ENCODE measurements around the gene SERPINA3. TPM values are rescaled to one million over a fixed set of nuclear protein-coding genes. Genes with fewer than 3 reads are reported as not detected.

SERPINA3 gene
- total RNA-seq, 1 experiment from 2014 or later = not detected

DNA sequence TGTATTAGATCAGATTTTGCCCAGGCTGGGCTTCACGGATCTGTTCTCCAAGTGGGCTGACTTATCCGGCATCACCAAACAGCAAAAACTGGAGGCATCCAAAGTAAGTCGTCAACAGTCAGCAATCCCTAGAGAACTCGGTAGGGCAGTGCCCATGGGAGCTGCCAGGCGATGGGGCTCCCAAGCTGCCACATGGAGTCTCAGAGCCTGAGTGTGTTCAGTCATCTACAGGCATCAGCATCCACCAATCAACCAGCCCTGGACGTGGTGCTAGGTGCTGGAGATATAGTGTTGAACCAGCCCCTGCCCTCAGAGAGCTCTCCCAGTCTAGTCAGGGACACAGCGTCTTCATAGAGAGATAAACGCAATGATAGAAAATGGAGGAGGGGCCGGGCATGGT lies 44.0 kb upstream of the SERPINA3 start:
- H3K36me3 ChIP-seq (ENCODE audit: low read depth, low read length) = no peaks in the 10 kb centered on the region
- H3K27ac ChIP-seq (ENCODE audit: low read length) = no peak overlapping the region
- no peak overlapping the region for H3K4me3 ChIP-seq (ENCODE audit: low read length)
- no peak for TF ChIP-seq EZH2 (IDR thresholded peaks at IDR 0.05; ENCODE audit: low read length, unreplicated experiment)
- no peak for TF ChIP-seq EZH2phosphoT487 (IDR thresholded peaks at IDR 0.05; ENCODE audit: borderline replicate concordance, low read length)
- TF ChIP-seq, protein P1, sequence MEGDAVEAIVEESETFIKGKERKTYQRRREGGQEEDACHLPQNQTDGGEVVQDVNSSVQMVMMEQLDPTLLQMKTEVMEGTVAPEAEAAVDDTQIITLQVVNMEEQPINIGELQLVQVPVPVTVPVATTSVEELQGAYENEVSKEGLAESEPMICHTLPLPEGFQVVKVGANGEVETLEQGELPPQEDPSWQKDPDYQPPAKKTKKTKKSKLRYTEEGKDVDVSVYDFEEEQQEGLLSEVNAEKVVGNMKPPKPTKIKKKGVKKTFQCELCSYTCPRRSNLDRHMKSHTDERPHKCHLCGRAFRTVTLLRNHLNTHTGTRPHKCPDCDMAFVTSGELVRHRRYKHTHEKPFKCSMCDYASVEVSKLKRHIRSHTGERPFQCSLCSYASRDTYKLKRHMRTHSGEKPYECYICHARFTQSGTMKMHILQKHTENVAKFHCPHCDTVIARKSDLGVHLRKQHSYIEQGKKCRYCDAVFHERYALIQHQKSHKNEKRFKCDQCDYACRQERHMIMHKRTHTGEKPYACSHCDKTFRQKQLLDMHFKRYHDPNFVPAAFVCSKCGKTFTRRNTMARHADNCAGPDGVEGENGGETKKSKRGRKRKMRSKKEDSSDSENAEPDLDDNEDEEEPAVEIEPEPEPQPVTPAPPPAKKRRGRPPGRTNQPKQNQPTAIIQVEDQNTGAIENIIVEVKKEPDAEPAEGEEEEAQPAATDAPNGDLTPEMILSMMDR (conservative IDR thresholded peaks at IDR 0.05; ENCODE audit: low read depth, low read length) = no peak
- no peak overlapping the region for H3K9ac ChIP-seq (ENCODE audit: low read length)
- H2AFZ ChIP-seq (ENCODE audit: low read length) = no peak overlapping the region
- no peaks in the 10 kb centered on the region for H4K20me1 ChIP-seq (ENCODE audit: low read length)
- no peak for DNase-seq
- H3K27me3 ChIP-seq (ENCODE audit: low read length) = no peaks in the 10 kb centered on the region
- intact Hi-C loops (cut with micrococcal nuclease) = no loop called here
- H3K4me2 ChIP-seq (ENCODE audit: low read length) = no peak overlapping the region
- no peaks in the 10 kb centered on the region for H3K9me2 ChIP-seq (replicated peaks; ENCODE audit: low read length)
- H3F3A ChIP-seq (ENCODE audit: low read length, unreplicated experiment) = no peaks in the 10 kb centered on the region
- BruUV-seq (replicated peaks) = no TSS peak
- ChIA-PET CTCF (no interaction called here), POLR2A (ENCODE audit: unreplicated experiment) (no interaction called here)
- H3K79me2 ChIP-seq (ENCODE audit: low read length) = no peaks in the 10 kb centered on the region
- no peak for ATAC-seq
- no peaks in the 10 kb centered on the region for H3K9me3 ChIP-seq (ENCODE audit: low read length)
- H3K4me1 ChIP-seq (ENCODE audit: insufficient read depth, low read length) = no peaks in the 10 kb centered on the region

DNA sequence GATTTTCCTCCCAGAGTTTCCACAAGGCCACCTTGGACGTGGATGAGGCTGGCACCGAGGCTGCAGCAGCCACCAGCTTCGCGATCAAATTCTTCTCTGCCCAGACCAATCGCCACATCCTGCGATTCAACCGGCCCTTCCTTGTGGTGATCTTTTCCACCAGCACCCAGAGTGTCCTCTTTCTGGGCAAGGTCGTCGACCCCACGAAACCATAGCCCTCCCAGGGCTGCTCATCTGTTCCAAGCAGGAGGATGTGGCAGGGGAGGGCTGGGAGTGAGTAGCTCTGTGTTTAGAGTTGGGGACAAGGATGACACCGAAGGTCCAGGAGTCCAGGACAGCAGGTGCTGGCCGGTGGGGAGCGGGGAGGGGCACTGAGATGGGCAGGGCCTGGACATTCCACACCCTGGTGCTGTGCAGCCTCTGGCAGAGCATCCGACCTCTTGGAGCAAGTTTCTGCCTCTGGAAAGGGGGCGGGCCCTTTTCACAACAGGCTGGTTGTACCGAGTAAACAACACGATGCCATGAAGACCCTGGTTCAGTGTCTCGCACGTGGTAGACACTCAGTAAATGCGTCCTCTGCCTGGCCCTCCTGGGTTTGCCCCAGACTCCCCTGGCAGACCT lies 42.7 kb upstream of the SERPINA3 start:
- Histone ChIP-seq H3K4me3 (ENCODE audit: low read length) (no peak overlapping the region), H2AFZ (ENCODE audit: low read length) (no peak overlapping the region), H3K36me3 (ENCODE audit: low read depth, low read length) (no peaks in the 10 kb centered on the region), H3K79me2 (ENCODE audit: low read length) (no peaks in the 10 kb centered on the region), H3K9ac (ENCODE audit: low read length) (no peak overlapping the region), H3K27ac (ENCODE audit: low read length) (no peak overlapping the region), H3F3A (ENCODE audit: low read length, unreplicated experiment) (no peaks in the 10 kb centered on the region), H3K9me3 (ENCODE audit: low read length) (no peaks in the 10 kb centered on the region), H4K20me1 (ENCODE audit: low read length) (no peaks in the 10 kb centered on the region), H3K9me2 (replicated peaks; ENCODE audit: low read length) (no peaks in the 10 kb centered on the region), H3K27me3 (ENCODE audit: low read length) (no peaks in the 10 kb centered on the region), H3K4me2 (ENCODE audit: low read length) (no peak overlapping the region), H3K4me1 (ENCODE audit: insufficient read depth, low read length) (no peaks in the 10 kb centered on the region)
- TF ChIP-seq, protein P1 (conservative IDR thresholded peaks at IDR 0.05; ENCODE audit: low read depth, low read length) = no peak
- no peak for TF ChIP-seq EZH2 (IDR thresholded peaks at IDR 0.05; ENCODE audit: low read length, unreplicated experiment)
- no peak for TF ChIP-seq EZH2phosphoT487 (IDR thresholded peaks at IDR 0.05; ENCODE audit: borderline replicate concordance, low read length)
- POLR2A ChIA-PET (ENCODE audit: unreplicated experiment) = no interaction called here
- DNase-seq (no peak), ATAC-seq (no peak)
- no TSS peak for BruUV-seq (replicated peaks)
- intact Hi-C loops (cut with micrococcal nuclease) = no loop called here
- CTCF ChIA-PET = no interaction called here

DNA sequence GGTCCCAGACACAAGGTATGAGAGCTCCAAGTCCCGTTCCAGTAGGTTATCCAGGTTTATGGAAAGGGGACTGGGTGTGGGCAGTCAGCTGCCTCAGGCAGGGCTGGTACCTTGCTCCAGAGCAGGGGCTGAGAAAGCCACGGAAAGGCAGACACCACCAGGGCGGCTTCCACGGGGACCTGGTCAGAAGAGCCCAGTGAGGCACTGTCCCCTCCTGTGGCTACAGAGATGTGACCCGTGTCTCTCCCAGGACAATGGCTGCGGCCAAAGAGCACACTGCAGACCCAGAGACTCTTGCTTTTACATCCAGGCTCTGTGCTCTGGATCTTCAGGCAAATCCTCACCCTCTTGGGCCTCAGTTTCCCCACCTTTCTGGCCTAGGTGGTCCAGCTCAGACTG lies 42.2 kb upstream of the SERPINA3 start:
- Histone ChIP-seq H3K36me3 (ENCODE audit: low read depth, low read length) (no peaks in the 10 kb centered on the region), H3F3A (ENCODE audit: low read length, unreplicated experiment) (no peaks in the 10 kb centered on the region), H3K9me3 (ENCODE audit: low read length) (no peaks in the 10 kb centered on the region), H3K4me2 (ENCODE audit: low read length) (no peak overlapping the region), H2AFZ (ENCODE audit: low read length) (no peak overlapping the region), H3K9me2 (replicated peaks; ENCODE audit: low read length) (no peaks in the 10 kb centered on the region), H3K79me2 (ENCODE audit: low read length) (no peaks in the 10 kb centered on the region), H3K27me3 (ENCODE audit: low read length) (no peaks in the 10 kb centered on the region), H3K4me3 (ENCODE audit: low read length) (no peak overlapping the region), H3K27ac (ENCODE audit: low read length) (no peak overlapping the region), H4K20me1 (ENCODE audit: low read length) (no peaks in the 10 kb centered on the region), H3K9ac (ENCODE audit: low read length) (no peak overlapping the region), H3K4me1 (ENCODE audit: insufficient read depth, low read length) (no peaks in the 10 kb centered on the region)
- ATAC-seq = no peak
- TF ChIP-seq EZH2phosphoT487 (IDR thresholded peaks at IDR 0.05; ENCODE audit: borderline replicate concordance, low read length) (no peak), EZH2 (IDR thresholded peaks at IDR 0.05; ENCODE audit: low read length, unreplicated experiment) (no peak)
- TF ChIP-seq, protein P1 (conservative IDR thresholded peaks at IDR 0.05; ENCODE audit: low read depth, low read length) = no peak
- DNase-seq = no peak
- intact Hi-C loops (cut with micrococcal nuclease) = no loop called here
- ChIA-PET POLR2A (ENCODE audit: unreplicated experiment) (no interaction called here), CTCF (no interaction called here)
- no TSS peak for BruUV-seq (replicated peaks)
